Activated CD4-positive, alpha-beta memory T cell treated with anti-CD3 and anti-CD28 coated beads, Interleukin-2, amount 10 ng/mL, durations not matched to agents 7 days and 5 days (primary cell): Measurements from ENCODE around the gene PDE8A. TPM values are rescaled to one million over a fixed set of nuclear protein-coding genes. Genes with fewer than 3 reads are reported as not detected.
"Not testable (repeated sequence)": the region's sequence is repeated elsewhere in the genome, so short reads cannot be mapped to it uniquely, and the experiment has no call there.

Source experiments
- CTCF ChIA-PET: fragments of 350-600 bp; sonication (Branson Sonifier 250); formaldehyde crosslinking; loops from one replicate; lab custom pipeline; 2021; ENCODE audit warnings: antibody characterized with exemption, inconsistent platforms; lab: Charles Lee
- POLR2A ChIA-PET: fragments of 350-600 bp; sonication (Branson Sonifier 250); formaldehyde crosslinking; loops from one replicate; lab custom pipeline; 2021; ENCODE audit warnings: antibody characterized with exemption; lab: Charles Lee
- DNase-seq: peaks from one replicate; pipeline ENCODE4 v3.0.0-alpha.2; 2020
- H3K27ac Mint-ChIP-seq: one replicate; pipeline ENCODE4 v1.8.0; 2021; ENCODE audit warnings: mild to moderate bottlenecking, mixed read lengths
- H3K27me3 Mint-ChIP-seq: one replicate; pipeline ENCODE4 v1.8.0; 2021; ENCODE audit warnings: mixed read lengths
- H3K36me3 Mint-ChIP-seq: one replicate; pipeline ENCODE4 v1.8.0; 2021; ENCODE audit warnings: low read depth, mixed read lengths
- H3K4me1 Mint-ChIP-seq: one replicate; pipeline ENCODE4 v1.8.0; 2021; ENCODE audit warnings: mixed read lengths
- H3K4me3 Mint-ChIP-seq: one replicate; pipeline ENCODE4 v1.8.0; 2021; ENCODE audit warnings: mild to moderate bottlenecking, mixed read lengths
- H3K9me3 Mint-ChIP-seq: one replicate; pipeline ENCODE4 v1.8.0; 2021; ENCODE audit warnings: mixed read lengths
- total RNA-seq, 2 experiments: library from RNA; stranded (reverse); gene quantifications; one replicate each; pipeline ENCODE4 v1.2.3, GENCODE V29; 2021

PDE8A gene
- total RNA-seq, 2 experiments from 2014 or later, result 24.4 to 25.1 TPM

DNA sequence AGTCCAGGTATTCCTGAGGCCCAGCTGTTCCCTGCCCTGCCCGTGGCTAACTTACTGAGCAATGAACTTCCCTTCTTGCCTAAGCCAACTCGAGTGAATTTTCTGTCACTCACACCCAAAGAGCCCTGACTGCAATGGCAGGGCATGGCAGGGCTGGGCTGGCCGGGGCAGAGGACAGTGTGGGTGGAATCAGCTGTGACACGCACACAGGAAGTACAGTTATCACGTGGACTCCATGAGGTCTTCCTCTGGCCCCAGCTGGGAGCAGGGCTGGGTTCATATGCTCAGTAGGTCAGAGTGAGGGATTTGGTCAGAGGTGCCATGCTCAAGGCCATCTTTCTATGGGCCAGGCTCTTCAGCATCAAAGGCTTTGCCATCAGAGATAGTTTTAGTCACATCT lies 192.0 kb downstream of the PDE8A start:
- H3K4me1 Mint-ChIP-seq, H3K4me3 Mint-ChIP-seq, H3K36me3 Mint-ChIP-seq, DNase-seq, H3K27ac Mint-ChIP-seq, POLR2A ChIA-PET, CTCF ChIA-PET: not testable (repeated sequence)
- Mint-ChIP-seq H3K27me3 (peaks cover 14% of the 10 kb centered on the region), H3K9me3 (peaks cover 13% of the 10 kb centered on the region)

DNA sequence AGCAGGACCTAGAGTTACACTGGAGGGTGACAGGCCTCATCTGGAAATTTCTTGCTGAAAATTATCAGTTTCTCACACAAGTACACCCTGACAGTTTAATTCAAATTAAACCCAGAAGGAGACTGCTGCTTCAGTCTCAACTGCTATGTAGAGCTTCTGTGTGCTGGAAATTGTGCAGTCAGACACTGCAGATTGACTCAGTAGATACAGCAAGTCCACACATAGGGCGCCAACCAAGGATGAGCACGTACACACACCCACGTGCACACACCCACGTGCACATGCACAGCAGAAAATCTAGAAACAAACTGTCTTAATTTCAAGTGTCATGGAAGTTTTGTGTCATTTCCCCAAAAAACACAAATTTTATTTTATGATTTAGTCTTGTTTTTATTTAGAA lies 192.9 kb downstream of the PDE8A start:
- POLR2A ChIA-PET, result no interaction called here
- H3K27ac Mint-ChIP-seq, result no peak overlapping the region
- peaks cover 13% of the 10 kb centered on the region for H3K9me3 Mint-ChIP-seq
- no peak for DNase-seq
- no peak overlapping the region for H3K4me3 Mint-ChIP-seq
- H3K36me3 Mint-ChIP-seq, result no peaks in the 10 kb centered on the region
- no peaks in the 10 kb centered on the region for H3K4me1 Mint-ChIP-seq
- peaks cover 10% of the 10 kb centered on the region for H3K27me3 Mint-ChIP-seq
- CTCF ChIA-PET, result no interaction called here

GRCh38 chr15:85177042-85177515 lies 195.4 kb downstream of the PDE8A start:
- POLR2A ChIA-PET, result not testable (repeated sequence)

GRCh38 chr15:85178308-85178707 lies 196.7 kb downstream of the PDE8A start:
- H3K27ac Mint-ChIP-seq, result no peak overlapping the region
- H3K36me3 Mint-ChIP-seq, result no peaks in the 10 kb centered on the region
- CTCF ChIA-PET, result no interaction called here
- H3K4me1 Mint-ChIP-seq, result no peaks in the 10 kb centered on the region
- H3K4me3 Mint-ChIP-seq, result no peak overlapping the region
- DNase-seq, result no peak
- peaks cover 12% of the 10 kb centered on the region for H3K27me3 Mint-ChIP-seq
- no peaks in the 10 kb centered on the region for H3K9me3 Mint-ChIP-seq
- POLR2A ChIA-PET, result no interaction called here

More at GRCh38 chr15:85177042-85177515, 195.4 kb downstream of the PDE8A start:
- H3K4me1 Mint-ChIP-seq, H3K36me3 Mint-ChIP-seq, CTCF ChIA-PET, H3K4me3 Mint-ChIP-seq, H3K9me3 Mint-ChIP-seq, H3K27ac Mint-ChIP-seq, H3K27me3 Mint-ChIP-seq, DNase-seq: not testable (repeated sequence)

GRCh38 chr15:85179700-85180099 lies 198.0 kb downstream of the PDE8A start:
- ChIA-PET CTCF (interaction anchor here (0.6 to 1.0 kb wide), 2 partner anchors 11 kb away, joined by 3 read pairs; no protein-coding TSS in a partner anchor), POLR2A (no interaction called here)
- no peak overlapping the region for H3K4me3 Mint-ChIP-seq
- H3K4me1 Mint-ChIP-seq, result no peaks in the 10 kb centered on the region
- no peak overlapping the region for H3K27ac Mint-ChIP-seq
- no peaks in the 10 kb centered on the region for H3K9me3 Mint-ChIP-seq
- H3K36me3 Mint-ChIP-seq, result no peaks in the 10 kb centered on the region
- H3K27me3 Mint-ChIP-seq, result peaks cover 12% of the 10 kb centered on the region
- no peak for DNase-seq

- POLR2A ChIA-PET, H3K4me1 Mint-ChIP-seq, H3K9me3 Mint-ChIP-seq, H3K36me3 Mint-ChIP-seq, H3K4me3 Mint-ChIP-seq, H3K27me3 Mint-ChIP-seq, H3K27ac Mint-ChIP-seq, CTCF ChIA-PET, DNase-seq: not testable (repeated sequence)
Observed at GRCh38 chr15:85185350-85185749, 203.7 kb downstream of the PDE8A start.

- not testable (repeated sequence) for H3K4me3 Mint-ChIP-seq, H3K4me1 Mint-ChIP-seq
Observed at GRCh38 chr15:85188171-85188577, 206.5 kb downstream of the PDE8A start.

More at GRCh38 chr15:85188171-85188577, 206.5 kb downstream of the PDE8A start:
- DNase-seq, H3K9me3 Mint-ChIP-seq, H3K27ac Mint-ChIP-seq, H3K36me3 Mint-ChIP-seq, H3K27me3 Mint-ChIP-seq, POLR2A ChIA-PET, CTCF ChIA-PET: not testable (repeated sequence)

Other genes starting within 250 kb of the PDE8A start
- gene ZNF592, start 233.3 kb upstream of the PDE8A start, total RNA-seq, result 10 to 100 TPM; 36.6 to 38.0 TPM
- under 1 TPM; 0.20 TPM for gene ALPK3, start 164.5 kb upstream of the PDE8A start, total RNA-seq
- not detected for gene SLC28A1, start 97.2 kb upstream of the PDE8A start, total RNA-seq